Lower leg skin (tissue), 3 donors: ENCODE data around the gene MBD3L4.
"Not testable (repeated sequence)": the region's sequence is repeated elsewhere in the genome, so short reads cannot be mapped to it uniquely, and the experiment has no call there.

Experiments
- CTCF ChIP-seq, 3 donors: fragments of 450-650 bp; IDR thresholded peaks; one replicate each; pipeline ENCODE4 v1.5.1; 2016; ENCODE audit warnings: antibody characterized with exemption in 3 of 3, mild to moderate bottlenecking in 3 of 3, moderate library complexity in 2 of 3
- POLR2A ChIP-seq, 2 donors: fragments of 450-650 bp; IDR thresholded peaks; one replicate each; pipeline ENCODE4 v1.6.1; 2016 to 2017; ENCODE audit warnings: antibody characterized with exemption in 2 of 2, mild to moderate bottlenecking in 1 of 2, moderate library complexity in 1 of 2

DNA sequence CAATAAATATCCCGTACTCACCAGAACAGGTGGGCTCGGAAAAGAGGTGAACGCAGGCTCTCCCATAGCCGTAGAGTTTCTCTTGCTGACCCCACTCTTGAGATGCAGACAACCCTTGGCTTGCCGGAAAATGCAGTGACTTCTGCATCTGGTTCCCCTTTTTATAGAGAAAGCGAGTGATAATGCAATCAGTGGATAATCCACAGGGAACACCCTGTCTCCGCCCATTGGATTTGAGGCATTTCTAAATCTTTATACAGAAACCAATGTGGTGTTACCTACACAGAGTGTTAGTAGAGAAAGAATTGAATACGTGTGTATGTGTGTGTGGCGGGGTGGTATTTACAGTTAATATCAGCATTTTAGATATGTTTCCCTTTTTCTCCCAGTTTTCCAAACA is at the start of gene MBD3L4:
- not testable (repeated sequence) for TF ChIP-seq CTCF, POLR2A (IDR thresholded peaks at IDR 0.05)
